HG03139 (cell line): ENCODE measurements around the gene DAPK2.
A peak's percentile ranks its signal among the peaks of the same experiment; 100 is the strongest.
"Not testable (repeated sequence)": the region's sequence is repeated elsewhere in the genome, so short reads cannot be mapped to it uniquely, and the experiment has no call there.

Experiments
- ATAC-seq: cut with Tn5 transposase; IDR thresholded peaks from one replicate; pipeline ENCODE4 v1.9.1; 2021; ENCODE audit not compliant: unreplicated experiment

DAPK2 gene

GRCh38 chr15:64046421-64047153 lies at the start of gene DAPK2:
TSS of gene DAPK2 (minus strand) at chr15:64046485. CDS start at chr15:64040261, 6,224 bp downstream.
- no peak for ATAC-seq

DNA sequence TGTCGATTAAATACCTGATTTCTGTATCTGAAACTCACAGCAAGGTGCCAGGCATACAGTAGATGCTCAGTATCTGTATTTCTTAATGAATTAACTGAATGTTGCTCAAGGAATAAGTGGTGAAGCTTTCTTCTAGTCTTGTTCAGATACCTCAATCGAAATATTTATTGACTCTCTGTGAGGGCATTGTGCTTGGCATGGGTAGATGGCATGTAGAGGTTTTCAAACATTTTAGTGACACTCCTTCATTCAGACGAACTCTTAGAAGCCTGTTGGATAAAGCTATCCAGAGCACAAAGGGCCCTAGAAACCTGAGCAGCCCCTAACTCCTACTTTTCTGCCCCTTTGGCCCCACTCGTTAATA lies 49.1 kb upstream of the DAPK2 start:
- ATAC-seq = no peak

DNA sequence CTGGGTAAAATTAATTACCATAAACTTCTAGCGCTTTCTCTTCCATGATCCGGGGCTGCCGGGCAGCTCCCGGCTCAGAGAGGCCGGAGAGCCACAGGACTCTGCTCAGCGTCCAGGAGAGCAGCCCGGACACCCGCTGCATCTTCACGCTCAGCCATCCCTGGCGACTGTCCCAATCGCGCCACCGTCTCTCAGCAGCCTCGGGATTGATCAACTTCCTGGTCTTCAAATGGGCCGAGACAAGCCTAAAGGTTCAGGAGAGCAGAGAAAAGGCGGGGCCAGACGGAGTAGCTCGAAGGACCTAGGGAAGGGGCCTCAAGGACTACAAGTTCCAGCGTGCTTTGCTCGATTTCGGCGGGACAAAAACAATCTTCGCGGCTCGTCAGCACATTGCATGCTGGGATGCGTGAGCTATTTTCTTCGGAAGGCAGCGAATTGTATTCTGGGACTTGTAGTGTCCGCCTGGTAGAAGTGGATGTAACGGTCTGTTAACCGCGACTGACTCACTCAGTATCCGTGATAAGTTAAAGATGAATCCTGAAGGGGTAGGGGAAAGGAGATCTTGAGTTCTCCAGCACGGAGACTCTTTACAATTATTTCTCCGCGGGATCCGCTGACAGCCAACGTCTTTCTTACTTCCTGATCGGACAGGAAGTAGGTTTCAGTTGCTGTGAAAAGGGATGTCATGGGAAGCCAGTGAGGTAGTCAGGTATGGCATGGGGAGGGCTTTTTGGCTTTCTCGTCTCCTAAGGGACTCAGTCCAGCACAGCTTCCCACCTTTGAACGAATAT lies 47.5 kb upstream of the DAPK2 start, which contains the start of gene CIAO2A:
TSS of gene CIAO2A (minus strand) at position 212 of the 791 bp plus-strand sequence. CDS start at position 142, 70 bp downstream.
- peak; percentile 47 for ATAC-seq

DNA sequence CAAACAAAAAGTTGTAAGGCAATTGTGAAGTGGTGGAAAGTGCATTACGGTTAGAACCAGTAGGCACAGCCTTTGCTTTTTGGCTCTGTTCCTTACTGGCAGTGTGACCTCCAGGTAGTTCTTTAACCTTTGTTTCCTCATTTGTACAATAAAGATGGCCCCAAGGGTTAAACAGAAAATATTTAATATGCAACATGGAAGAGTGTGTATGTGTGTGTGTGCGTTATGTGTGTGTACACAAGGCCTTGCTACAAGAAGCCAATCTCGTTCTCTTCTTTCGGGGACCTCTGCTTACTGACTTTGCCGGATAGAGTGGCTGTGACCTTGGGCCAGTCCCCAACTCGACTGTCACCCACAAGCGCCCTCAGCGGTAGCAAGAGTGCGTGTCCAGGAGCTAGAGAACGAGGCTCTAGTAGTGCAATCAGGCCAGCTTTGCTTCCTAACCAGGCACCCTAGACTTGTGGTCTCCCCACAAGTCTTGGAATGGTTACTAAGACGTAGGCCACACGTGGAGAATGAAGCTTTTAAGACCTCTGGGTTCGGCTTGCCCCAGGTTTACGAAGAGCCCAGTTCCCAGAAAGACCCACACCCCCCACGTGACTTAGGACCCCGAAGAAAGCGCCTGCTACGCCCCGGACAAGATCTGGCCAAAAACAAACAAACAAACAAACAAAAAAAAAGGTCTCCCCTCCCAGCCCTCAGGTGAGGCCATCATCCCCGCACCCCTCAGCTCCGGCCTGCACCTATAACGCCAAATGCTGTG lies 46.8 kb upstream of the DAPK2 start:
- ATAC-seq = peak; percentile 17

- no peak for ATAC-seq
These were observed 46.0 kb upstream of the DAPK2 start for GRCh38 chr15:64092075-64092820.

DNA sequence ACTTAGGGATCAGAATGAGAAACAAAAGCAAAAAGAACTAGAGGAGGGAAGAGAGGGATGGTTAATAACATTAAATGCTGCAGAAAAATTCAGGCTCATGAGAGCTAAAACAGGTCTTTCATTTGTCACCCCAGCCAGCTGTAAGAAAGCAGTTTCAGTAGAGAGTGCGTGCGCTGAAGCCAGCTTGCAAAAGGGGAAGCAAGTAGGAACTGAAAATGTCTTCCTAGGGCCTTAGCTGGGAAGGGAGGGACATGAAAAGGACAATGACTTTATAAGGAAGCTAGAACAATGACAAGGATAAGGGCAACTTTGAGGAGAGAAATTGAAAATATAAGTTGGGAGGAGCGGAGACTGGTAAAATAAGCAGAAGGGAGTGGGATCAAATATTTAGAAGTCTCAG lies 44.2 kb upstream of the DAPK2 start:
- no peak for ATAC-seq

GRCh38 chr15:64089543-64090280 lies 43.4 kb upstream of the DAPK2 start:
- ATAC-seq = no peak

GRCh38 chr15:64082757-64083156 lies 36.5 kb upstream of the DAPK2 start:
- ATAC-seq = no peak

DNA sequence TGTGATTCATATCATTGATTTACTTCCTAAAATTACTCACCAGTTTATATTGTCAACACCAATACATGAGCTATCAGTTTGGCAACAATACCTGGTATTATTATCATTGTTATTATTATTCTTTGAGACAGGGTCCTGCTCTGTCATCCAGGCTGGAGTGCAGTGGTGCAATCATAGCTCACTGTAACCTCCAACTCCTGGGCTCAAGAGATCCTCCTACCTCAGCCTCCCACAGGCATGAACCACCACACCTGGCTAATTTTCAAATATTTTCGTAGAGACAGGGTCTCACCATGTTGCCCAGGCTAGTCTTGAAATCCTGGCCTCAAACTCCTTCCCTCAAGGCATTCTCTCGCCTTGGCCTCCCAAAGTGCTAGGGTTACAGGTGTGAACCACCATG lies 27.2 kb upstream of the DAPK2 start:
- ATAC-seq = not testable (repeated sequence)

DNA sequence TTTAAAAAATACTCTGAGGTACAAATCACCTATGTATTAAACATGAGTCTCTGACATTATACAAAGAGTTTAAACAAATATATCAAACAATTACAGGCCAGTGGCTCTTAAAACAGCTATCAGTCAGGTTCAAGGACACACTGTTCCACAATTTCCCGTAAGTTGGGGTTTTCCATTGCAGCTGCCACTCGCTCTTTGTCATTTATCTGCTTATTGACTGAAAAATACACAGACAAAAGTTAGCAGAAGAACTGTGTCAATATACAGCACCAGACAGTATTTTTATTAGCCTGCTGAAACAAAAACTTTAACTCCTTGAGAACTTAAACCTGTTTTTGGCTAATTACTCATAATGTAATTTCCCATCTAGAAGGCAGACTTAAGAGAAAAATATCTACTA lies 26.5 kb upstream of the DAPK2 start:
- ATAC-seq = no peak

GRCh38 chr15:64071931-64072765 lies 25.9 kb upstream of the DAPK2 start:
- ATAC-seq = no peak

GRCh38 chr15:64070965-64071851 lies 24.9 kb upstream of the DAPK2 start:
- no peak for ATAC-seq

- ATAC-seq = no peak
These were observed 23.8 kb upstream of the DAPK2 start for GRCh38 chr15:64070106-64070505.

GRCh38 chr15:64068133-64068532 lies 21.8 kb upstream of the DAPK2 start:
- ATAC-seq = no peak

- no peak for ATAC-seq
These were observed 21.3 kb upstream of the DAPK2 start for GRCh38 chr15:64067564-64068030.

DNA sequence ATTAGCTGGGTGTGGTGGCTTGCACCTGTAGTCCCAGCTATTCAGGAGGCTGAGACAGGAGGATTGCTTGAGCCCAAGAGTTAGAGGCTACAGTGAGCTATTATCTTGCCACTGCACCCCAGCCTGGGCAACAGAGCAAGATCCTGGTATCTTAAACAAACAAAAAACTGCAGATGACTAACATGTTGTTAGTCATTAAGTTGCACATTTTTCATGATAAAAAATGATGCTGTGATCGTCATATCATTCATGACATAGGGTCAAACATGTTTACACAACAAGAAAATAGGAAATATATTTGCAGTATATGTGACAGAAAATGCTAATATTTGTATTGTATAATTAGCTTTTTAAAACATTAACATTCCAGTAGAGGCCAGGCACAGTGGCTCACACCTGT lies 20.2 kb upstream of the DAPK2 start:
- no peak for ATAC-seq

- ATAC-seq = no peak
These were observed 14.4 kb upstream of the DAPK2 start for GRCh38 chr15:64060716-64061115.

- ATAC-seq = not testable (repeated sequence)
These were observed 12.8 kb upstream of the DAPK2 start for GRCh38 chr15:64059104-64059503.
